GM18858 (cell line): Measurements from ENCODE around the gene EFCAB9.
"Not testable (repeated sequence)": the region's sequence is repeated elsewhere in the genome, so short reads cannot be mapped to it uniquely, and the experiment has no call there.

Experiments
- ATAC-seq: cut with Tn5 transposase; IDR thresholded peaks from one replicate; pipeline ENCODE4 v1.9.1; 2021; ENCODE audit not compliant: unreplicated experiment

The EFCAB9 gene

GRCh38 chr5:172193872-172194271 lies at the start of gene EFCAB9:
TSS of gene EFCAB9 (plus strand) at chr5:172194172. CDS start at chr5:172194173, 1 bp downstream.
- ATAC-seq: no peak

- ATAC-seq: peak; percentile 47
These were observed 49.6 kb upstream of the EFCAB9 start for GRCh38 chr5:172144291-172144815.

GRCh38 chr5:172144931-172145869 lies 48.8 kb upstream of the EFCAB9 start:
- no peak for ATAC-seq

GRCh38 chr5:172145870-172146747 lies 47.9 kb upstream of the EFCAB9 start:
- no peak for ATAC-seq

- ATAC-seq: no peak
These were observed 47.3 kb upstream of the EFCAB9 start for GRCh38 chr5:172146748-172147092.

- no peak for ATAC-seq
These were observed 46.1 kb upstream of the EFCAB9 start for GRCh38 chr5:172147857-172148256.

- no peak for ATAC-seq
These were observed 45.6 kb upstream of the EFCAB9 start for GRCh38 chr5:172148381-172148780.

GRCh38 chr5:172149073-172149472 lies 44.9 kb upstream of the EFCAB9 start:
- ATAC-seq: no peak

- not testable (repeated sequence) for ATAC-seq
These were observed 44.5 kb upstream of the EFCAB9 start for GRCh38 chr5:172149481-172149880.

- peak; percentile 48 for ATAC-seq
These were observed 43.2 kb upstream of the EFCAB9 start for GRCh38 chr5:172150514-172151425.

GRCh38 chr5:172151661-172152210 lies 42.2 kb upstream of the EFCAB9 start:
- no peak for ATAC-seq

- no peak for ATAC-seq
These were observed 40.3 kb upstream of the EFCAB9 start for GRCh38 chr5:172153695-172154094.

- ATAC-seq: not testable (repeated sequence)
These were observed 38.9 kb upstream of the EFCAB9 start for GRCh38 chr5:172155101-172155500.

- ATAC-seq: no peak
These were observed 37.4 kb upstream of the EFCAB9 start for GRCh38 chr5:172156541-172156994.

GRCh38 chr5:172159016-172159415 lies 35.0 kb upstream of the EFCAB9 start:
- ATAC-seq: no peak

- no peak for ATAC-seq
These were observed 33.5 kb upstream of the EFCAB9 start for GRCh38 chr5:172160506-172160905.

- no peak for ATAC-seq
These were observed 31.5 kb upstream of the EFCAB9 start for GRCh38 chr5:172162323-172162986.

- ATAC-seq: no peak
These were observed 31.0 kb upstream of the EFCAB9 start for GRCh38 chr5:172162987-172163343.

- ATAC-seq: no peak
These were observed 30.6 kb upstream of the EFCAB9 start for GRCh38 chr5:172163346-172163745.
